GM12873 (cell line): ENCODE measurements around the gene HDAC1.

Experiments used
- TF ChIP-seq, protein P1 (sequence below): IDR thresholded peaks from 2 replicates; pipeline ENCODE4 v1.5.1; 2012; ENCODE audit warnings: low read depth, mild to moderate bottlenecking, moderate library complexity, low read length, control low read depth; ENCODE audit not compliant: insufficient read depth; ENCODE audit errors: missing control alignments

The HDAC1 gene

DNA sequence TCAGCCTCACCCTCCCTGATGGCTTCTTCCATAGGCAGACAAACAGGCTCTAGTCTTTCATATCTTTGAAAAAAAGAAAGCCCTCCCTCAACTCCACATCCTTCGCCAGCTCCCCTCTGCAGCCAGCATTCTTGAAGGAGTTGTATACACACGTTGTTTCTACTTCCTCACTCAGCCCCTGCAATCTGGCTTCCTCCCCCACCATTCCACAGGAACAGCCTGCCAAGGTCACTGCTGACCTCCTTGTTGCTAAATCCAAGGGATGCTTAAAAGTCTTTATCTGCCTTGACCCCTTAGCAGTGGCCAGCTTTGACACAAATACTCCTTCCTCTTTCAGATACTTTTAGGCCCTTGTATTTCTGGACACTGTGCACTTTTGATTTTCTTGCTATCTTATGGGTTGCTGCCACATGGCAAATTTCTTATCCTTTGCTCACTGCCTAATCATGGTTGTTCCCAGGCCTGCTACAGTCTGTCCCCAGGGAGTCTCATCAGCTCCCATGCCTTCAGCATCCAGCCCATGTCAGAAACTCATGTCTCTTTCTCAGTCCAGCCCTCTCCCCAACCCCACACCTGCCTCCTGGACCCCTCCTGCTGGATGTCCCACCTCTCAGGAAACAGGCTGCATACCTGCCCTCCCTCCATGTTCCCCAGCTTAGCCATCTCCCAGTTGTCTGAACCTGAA is 62.1 kb downstream of the HDAC1 start:
- TF ChIP-seq, protein P1, sequence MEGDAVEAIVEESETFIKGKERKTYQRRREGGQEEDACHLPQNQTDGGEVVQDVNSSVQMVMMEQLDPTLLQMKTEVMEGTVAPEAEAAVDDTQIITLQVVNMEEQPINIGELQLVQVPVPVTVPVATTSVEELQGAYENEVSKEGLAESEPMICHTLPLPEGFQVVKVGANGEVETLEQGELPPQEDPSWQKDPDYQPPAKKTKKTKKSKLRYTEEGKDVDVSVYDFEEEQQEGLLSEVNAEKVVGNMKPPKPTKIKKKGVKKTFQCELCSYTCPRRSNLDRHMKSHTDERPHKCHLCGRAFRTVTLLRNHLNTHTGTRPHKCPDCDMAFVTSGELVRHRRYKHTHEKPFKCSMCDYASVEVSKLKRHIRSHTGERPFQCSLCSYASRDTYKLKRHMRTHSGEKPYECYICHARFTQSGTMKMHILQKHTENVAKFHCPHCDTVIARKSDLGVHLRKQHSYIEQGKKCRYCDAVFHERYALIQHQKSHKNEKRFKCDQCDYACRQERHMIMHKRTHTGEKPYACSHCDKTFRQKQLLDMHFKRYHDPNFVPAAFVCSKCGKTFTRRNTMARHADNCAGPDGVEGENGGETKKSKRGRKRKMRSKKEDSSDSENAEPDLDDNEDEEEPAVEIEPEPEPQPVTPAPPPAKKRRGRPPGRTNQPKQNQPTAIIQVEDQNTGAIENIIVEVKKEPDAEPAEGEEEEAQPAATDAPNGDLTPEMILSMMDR, result no peak

DNA sequence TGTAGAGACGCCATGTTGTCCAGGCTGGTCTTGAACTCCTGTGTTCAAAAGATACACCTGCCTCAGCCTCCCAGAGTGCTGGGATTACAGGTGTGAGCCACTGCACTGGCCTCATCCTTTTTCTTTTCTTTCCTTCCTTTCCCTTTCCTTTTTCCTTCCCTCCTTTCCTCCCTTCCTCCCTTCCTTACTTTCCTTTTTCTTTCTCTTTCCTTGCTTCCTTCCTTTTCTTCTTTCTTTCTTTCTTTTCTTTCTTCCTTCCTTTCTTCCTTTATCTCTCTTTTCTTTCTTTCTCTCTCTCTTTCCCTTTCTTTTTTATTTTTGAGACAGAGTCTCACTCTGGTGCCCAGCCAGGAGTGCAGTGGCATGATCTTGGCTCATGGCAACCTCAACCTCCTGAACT is 64.6 kb downstream of the HDAC1 start:
- TF ChIP-seq, protein P1, result no peak

DNA sequence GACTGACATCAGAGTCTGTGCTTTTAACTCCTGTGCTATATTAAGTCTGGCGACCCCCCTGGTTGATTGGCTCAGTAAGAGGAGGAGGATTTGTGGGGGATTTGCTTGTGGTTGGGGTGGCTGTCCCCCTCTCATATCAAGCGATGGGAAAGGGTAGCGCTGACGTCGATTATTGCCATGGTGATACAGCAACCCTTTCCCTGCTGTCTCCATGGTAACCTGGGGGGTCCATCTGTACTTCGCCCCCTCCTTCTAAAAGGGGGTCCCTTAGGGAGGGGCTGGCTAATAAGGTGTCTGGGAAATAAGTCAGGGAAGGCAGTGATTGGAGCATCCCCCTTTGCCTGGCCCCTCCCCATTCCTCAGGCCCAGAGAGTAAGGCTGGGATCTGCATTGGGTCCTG is 65.7 kb downstream of the HDAC1 start:
- TF ChIP-seq, protein P1, result no peak

DNA sequence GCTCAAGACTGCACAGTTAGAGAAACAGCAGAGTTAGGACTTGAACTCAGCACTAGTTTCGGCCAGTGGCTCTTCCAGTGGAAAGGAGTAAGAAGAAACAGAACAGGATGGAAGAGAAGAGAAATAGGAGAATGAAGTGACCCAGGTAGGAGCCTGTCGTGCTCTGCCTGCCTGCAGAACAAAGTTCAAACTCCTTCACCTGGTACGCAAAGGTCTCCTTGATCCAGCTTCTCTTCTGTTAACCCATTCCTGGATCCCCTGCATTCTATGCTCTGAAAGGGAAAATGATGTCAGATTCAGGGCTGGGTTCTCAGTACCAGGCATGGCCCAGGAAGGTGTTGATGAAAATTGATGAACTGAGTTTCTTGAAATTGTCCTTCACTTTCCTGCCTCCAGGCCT is 66.6 kb downstream of the HDAC1 start:
- TF ChIP-seq, protein P1, result no peak

DNA sequence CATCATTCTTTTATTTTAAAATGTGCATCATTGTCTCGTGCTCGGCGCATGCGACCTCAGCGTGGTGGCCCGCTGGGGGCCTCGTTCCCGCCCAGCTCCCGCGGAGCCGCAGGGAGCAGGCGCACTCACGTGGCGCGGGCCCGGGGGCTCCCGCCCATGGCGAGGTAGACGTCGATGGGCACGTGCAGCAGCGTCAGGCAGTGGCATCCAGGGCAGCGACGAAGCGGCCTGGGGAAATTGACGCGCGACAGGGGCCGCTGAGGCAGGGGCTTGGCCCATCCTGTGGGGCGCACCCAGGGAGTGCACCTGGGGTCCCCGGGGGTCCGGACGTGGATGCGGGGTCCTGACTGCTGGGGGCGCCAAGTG is 69.4 kb downstream of the HDAC1 start:
- TF ChIP-seq, protein P1, result no peak

DNA sequence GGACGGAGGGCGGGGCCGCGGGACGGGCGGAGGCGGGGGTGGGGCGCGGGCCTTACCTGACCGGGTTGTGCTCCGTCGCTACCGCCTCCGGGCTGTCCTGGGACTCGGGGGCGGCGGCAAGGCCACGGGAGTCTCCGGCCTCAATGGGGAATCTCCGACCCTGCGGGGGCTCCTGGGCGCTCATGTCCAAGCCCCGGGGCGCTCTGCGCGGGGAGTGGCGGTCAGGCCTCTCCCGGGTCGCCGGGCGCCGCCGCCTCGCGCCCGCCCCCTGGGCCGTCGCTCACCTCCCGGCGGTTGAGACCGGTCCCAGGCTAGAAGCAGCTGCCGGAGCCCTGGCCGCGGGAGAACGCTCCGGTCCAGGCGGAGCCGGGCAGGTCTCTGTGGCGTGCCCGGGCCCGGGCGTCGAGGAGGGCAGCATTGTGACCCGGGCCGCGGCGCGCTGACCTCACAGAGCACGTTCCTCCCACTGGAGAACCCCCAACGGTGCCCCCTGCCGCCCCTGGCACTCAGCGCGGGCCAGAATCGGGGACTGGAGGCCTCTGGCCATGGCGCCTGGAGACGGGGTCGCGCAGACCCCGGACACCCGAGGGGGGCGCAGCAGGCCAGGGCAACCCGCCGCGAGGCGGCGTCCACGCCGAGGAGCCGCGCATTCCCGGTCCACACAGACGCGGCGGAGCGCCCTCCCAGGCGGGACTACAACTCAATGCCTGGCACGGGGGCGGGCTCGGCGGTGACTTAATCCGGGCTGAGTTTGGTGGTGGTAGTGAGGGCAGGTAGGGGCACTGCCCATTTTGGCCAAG is 70.0 kb downstream of the HDAC1 start:
- TF ChIP-seq, protein P1, result no peak

DNA sequence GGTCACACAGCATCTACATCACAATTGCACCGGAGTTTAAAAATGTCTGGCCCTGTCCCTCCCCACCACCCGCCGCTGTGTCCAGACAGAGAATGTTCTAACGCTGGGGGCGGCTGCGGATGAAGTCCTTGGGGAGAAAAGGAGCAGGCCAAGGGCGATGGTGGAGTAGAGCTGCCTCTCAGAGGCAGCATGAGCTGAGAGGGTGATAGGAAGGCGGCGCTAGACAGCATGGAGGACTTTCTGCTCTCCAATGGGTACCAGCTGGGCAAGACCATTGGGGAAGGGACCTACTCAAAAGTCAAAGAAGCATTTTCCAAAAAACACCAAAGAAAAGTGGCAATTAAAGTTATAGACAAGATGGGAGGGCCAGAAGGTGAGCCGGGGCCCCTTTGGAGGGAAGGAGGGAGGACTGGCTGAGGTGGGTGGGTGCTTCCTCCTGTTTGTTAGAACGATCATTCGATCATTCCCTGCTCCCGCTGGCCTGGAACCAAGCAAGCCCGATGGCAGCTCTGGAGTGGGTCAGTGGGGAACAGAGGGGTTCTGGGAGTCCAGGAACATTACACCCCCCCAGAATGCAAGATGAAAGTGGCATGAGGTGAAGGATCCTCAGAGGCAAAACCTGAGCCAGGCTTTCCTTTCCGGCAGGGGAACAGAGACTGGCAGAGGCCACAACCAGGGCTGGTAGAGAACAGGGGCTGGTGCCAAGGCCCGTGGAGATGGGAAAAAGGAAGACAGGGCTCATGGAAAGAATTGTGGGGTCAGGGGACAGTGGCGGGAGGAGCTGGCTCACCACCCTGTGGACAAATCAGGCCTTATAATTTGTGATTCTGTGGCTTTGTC is 70.8 kb downstream of the HDAC1 start, which contains the start of the genes FAM229A and TSSK3:
Gene FAM229A (minus strand): TSS at position 12 of the 840 bp plus-strand sequence. CDS start 394 bp downstream, outside the sequence.
Gene TSSK3 (plus strand): TSS at position 66 of the 840 bp plus-strand sequence. CDS start 163 bp downstream, at position 229.
- TF ChIP-seq, protein P1, result no peak
